ENCODE data around the gene HECTD4. TPM values are rescaled to one million over a fixed set of nuclear protein-coding genes. Genes with fewer than 3 reads are reported as not detected.
"Not testable (repeated sequence)": the region's sequence is repeated elsewhere in the genome, so short reads cannot be mapped to it uniquely, and the experiment has no call there.

The HECTD4 gene
- total RNA-seq, 2 donors from 2014 or later = 14.8 to 16.5 TPM

DNA sequence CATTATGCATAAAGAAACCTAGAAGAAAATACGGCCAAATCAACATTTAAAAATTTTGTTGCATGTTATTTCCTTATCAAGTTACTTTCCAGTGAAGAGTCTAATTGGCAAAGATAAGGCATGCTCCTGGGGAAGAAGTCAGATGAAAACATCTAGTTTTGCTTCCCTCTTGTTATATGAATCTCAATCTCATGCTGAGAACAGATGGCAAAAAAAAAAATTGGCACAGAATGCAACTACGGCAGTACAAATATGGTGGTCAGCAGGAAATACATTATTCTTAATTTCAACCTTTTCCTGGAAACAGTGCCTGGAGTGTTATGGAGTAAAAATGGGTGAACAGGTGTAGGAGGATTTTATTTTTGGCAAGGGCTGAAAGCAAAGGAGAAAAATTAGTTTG, 32.8 kb downstream of the HECTD4 start:
- Histone ChIP-seq H3K9me3 (no peaks in the 10 kb centered on the region), H3K27me3 (no peaks in the 10 kb centered on the region), H3K4me1 (peaks cover 0 to 11% of the 10 kb centered on the region in 2 donors), H3K4me3 (no peak overlapping the region), H3K36me3 (no peaks in the 10 kb centered on the region), H3K27ac (no peak overlapping the region)
- TF ChIP-seq CTCF (IDR thresholded peaks at IDR 0.05) = no peak
- no peak for DNase-seq (ENCODE audit: low spot score)

DNA sequence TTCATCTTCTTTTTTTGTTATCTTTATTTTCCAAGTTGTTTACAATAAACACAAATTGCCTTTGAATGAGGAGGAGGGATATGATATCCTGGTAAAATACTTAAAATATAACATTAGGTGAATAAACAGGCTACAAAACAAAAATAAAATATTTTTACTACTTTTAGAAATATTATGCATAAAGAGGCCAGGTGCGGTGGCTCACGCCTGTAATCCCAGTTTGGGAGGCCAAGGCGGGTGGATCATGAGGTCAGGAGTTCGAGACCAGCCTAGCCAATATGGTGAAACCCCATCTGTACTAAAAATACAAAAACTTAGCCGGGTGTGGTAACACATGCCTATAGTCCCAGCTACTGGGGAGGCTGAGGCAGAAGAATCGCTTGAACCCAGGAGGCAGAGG, 33.3 kb downstream of the HECTD4 start:
- H3K36me3 ChIP-seq; H3K9me3 ChIP-seq; H3K4me3 ChIP-seq; DNase-seq (ENCODE audit: low spot score); H3K27me3 ChIP-seq; H3K27ac ChIP-seq: not testable (repeated sequence)
- peaks cover 0 to 11% of the 10 kb centered on the region in 2 donors for H3K4me1 ChIP-seq

GRCh38 chr12:112347581-112347982, 34.6 kb downstream of the HECTD4 start:
- Histone ChIP-seq H3K4me1 (peaks cover 0 to 11% of the 10 kb centered on the region in 2 donors), H3K27me3 (no peaks in the 10 kb centered on the region), H3K9me3 (no peaks in the 10 kb centered on the region), H3K27ac (no peak overlapping the region), H3K4me3 (no peak overlapping the region), H3K36me3 (no peaks in the 10 kb centered on the region)
- no peak for DNase-seq (ENCODE audit: low spot score)
- no peak for TF ChIP-seq CTCF (IDR thresholded peaks at IDR 0.05)

DNA sequence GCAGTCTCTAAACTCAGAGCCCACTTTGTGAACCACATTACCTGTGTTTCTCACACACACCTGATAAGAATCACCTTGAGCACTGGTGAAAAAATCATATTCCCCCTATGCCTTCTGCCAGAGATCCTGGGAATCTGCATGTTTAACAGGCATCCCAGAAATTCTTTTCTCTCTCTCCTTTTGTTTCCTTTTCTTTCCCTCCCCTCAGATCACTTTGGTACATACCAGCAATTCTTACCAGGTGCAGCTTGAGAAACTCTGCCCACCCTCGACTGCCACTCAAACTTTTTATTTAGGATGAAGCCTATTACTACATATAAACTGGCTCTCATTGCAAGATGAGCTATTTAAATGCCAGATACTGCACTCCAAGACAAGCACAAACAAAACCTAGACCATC, 36.0 kb downstream of the HECTD4 start:
- TF ChIP-seq CTCF (IDR thresholded peaks at IDR 0.05) = no peak

GRCh38 chr12:112344220-112344619, 38.0 kb downstream of the HECTD4 start:
- no peaks in the 10 kb centered on the region for H3K36me3 ChIP-seq
- no peak overlapping the region for H3K27ac ChIP-seq
- no peaks in the 10 kb centered on the region for H3K27me3 ChIP-seq
- TF ChIP-seq CTCF (IDR thresholded peaks at IDR 0.05) = no peak
- DNase-seq (ENCODE audit: low spot score) = no peak
- H3K4me1 ChIP-seq = no peaks in the 10 kb centered on the region
- H3K9me3 ChIP-seq = no peaks in the 10 kb centered on the region
- no peak overlapping the region for H3K4me3 ChIP-seq

More for the DNA sequence above, 36.0 kb downstream of the HECTD4 start:
- no peak overlapping the region for H3K4me3 ChIP-seq
- H3K9me3 ChIP-seq = no peaks in the 10 kb centered on the region
- DNase-seq (ENCODE audit: low spot score) = no peak
- H3K27me3 ChIP-seq = no peaks in the 10 kb centered on the region
- H3K4me1 ChIP-seq = peaks cover 0 to 7% of the 10 kb centered on the region in 2 donors
- no peaks in the 10 kb centered on the region for H3K36me3 ChIP-seq
- H3K27ac ChIP-seq = no peak overlapping the region

DNA sequence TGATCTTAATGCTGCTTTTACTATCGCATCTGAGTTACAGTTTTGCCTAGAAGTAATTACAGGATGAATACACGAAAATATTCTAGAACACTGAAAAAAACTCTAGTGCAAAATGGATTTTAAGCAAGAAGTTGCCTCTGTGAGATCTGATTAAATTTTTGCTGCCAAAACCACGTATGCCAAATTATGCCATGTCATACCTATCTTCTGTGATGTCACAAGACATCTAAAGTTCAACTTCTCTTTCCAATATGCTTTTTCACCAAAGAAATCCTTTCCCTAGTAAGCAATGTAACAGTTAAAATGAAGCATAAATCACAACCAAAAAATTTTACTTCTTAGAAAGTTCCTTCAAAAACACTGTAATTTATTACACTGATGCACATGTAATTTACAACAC, 39.6 kb downstream of the HECTD4 start:
- Histone ChIP-seq H3K27me3 (no peaks in the 10 kb centered on the region), H3K4me3 (no peak overlapping the region), H3K4me1 (no peaks in the 10 kb centered on the region), H3K36me3 (no peaks in the 10 kb centered on the region), H3K9me3 (no peaks in the 10 kb centered on the region), H3K27ac (no peak overlapping the region)
- no peak for TF ChIP-seq CTCF (IDR thresholded peaks at IDR 0.05)
- no peak for DNase-seq (ENCODE audit: low spot score)
